Measurements from ENCODE around the gene TMEM212. TPM values are rescaled to one million over a fixed set of nuclear protein-coding genes. Genes with fewer than 3 reads are reported as not detected.
A peak's percentile ranks its signal among the peaks of the same experiment; 100 is the strongest.

TMEM212 gene
- total and polyA plus RNA-seq, 11 donors, result not detected

GRCh38 chr3:171847595-171848259, 4.6 kb downstream of the TMEM212 start:
- no peaks in the 10 kb centered on the region for H3K9me3 ChIP-seq
- no peak overlapping the region for H3K4me3 ChIP-seq
- H3K27ac ChIP-seq, result no peak overlapping the region
- no peaks in the 10 kb centered on the region for H3K36me3 ChIP-seq
- intact Hi-C loops (cut with DNase I), result loop anchor here in 1 of 10 donors (10.0 kb wide), 1 partner anchor 187 kb away; the partner anchor contains the start of gene FNDC3B
- peaks cover 0 to 28% (median 8%) of the 10 kb centered on the region in 12 donors for H3K4me1 ChIP-seq
- DNase-seq, result no peak
- TF ChIP-seq POLR2A (IDR thresholded peaks at IDR 0.05) (no peak), CTCF (IDR thresholded peaks at IDR 0.05) (no peak)
- no peaks in the 10 kb centered on the region for H3K27me3 ChIP-seq
- 56 to 84% (median 77%) methylated on average over 3 of the region's 3 CpGs for WGBS, 4 donors
- ATAC-seq, result no peak

DNA sequence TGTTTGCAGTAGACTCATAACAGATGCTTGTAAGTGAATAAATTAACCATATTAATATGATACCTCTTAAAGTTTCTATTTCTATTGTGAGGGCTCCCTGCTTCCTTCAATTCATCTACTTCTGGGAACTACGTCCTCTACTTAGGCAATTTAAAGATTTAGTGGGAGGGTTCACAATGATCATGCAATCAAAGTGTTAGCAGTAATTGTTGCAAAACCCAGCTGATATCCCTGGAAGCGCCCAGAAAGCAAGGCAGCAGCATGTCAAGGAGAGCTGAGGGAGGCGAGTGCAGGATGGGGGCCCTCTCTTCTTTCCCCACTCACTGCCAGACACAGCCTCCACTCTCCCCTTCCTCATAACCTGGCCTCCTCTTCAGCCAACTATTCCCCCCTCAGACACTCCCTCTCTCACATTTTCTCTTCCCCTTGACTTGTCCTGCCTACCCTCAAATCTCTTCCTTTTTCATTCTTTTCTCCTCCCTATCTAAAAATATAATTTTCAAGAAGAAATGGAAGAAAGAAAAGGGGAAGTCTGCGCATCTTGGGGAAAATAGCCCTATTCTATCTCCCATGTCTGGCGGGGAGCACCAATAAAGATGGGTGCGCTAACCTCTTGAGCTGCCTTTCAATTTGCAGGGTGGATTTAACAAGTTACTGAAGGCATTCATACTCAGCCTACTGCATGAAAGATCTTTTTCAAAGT, 6.6 kb downstream of the TMEM212 start:
- DNase-seq (no peak), ATAC-seq (no peak)
- Histone ChIP-seq H3K9me3 (peaks cover 0 to 12% (median 5%) of the 10 kb centered on the region in 12 donors), H3K36me3 (no peaks in the 10 kb centered on the region), H3K4me3 (no peak overlapping the region), H3K4me1 (peaks cover 0 to 22% (median 6%) of the 10 kb centered on the region in 12 donors), H3K27me3 (no peaks in the 10 kb centered on the region), H3K27ac (peak overlapping the region in 1 of 12 donors; percentile 13)
- intact Hi-C loops (cut with DNase I), result loop anchor here in 2 of 10 donors (5.0 to 10.0 kb wide), 2 partner anchors 163 to 185 kb away; partner anchors contain the start of gene FNDC3B (in 1 of the 2)
- no peak for TF ChIP-seq CTCF (IDR thresholded peaks at IDR 0.05)
- TF ChIP-seq POLR2A (IDR thresholded peaks at IDR 0.05), result no peak
- 85 to 90% (median 89%) methylated on average over 6 of the region's 6 CpGs for WGBS, 4 donors

DNA sequence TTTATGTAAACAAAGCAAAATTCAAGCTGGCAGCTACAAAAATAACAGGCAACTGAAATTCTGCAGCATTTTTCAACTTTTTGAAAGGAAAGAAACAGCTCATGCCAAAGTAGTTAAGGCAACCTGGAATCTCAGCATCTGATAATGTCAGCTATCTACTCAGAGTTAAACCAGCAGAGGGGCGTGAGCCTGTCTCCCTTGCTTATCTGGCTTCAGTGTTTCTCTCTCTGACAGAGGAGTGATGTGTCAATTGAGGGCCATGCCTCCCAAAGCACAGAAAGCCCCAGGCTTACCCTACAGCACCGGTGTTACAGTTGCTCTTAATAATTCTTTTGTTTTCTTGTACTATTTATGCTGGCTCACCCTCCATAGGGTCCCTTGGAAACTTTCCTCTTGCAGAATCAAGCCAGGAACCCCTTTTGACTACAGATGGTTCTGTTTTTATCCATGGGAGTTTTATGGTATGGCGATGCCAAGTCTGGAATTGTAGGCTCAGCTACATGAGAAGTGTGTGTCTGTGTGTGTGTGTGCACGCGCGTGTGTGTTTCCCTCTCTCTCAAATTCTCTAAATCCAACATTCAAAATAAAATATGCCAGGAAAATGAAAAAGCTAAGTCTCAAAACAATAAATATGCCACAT, 7.3 kb downstream of the TMEM212 start:
- intact Hi-C loops (cut with DNase I), result loop anchor here in 1 of 10 donors (5.0 kb wide), 1 partner anchor 162 kb away; no protein-coding TSS in a partner anchor
- no peak for ATAC-seq
- Histone ChIP-seq H3K27ac (no peak overlapping the region), H3K27me3 (no peaks in the 10 kb centered on the region), H3K36me3 (no peaks in the 10 kb centered on the region), H3K9me3 (peaks cover 0 to 18% (median 7%) of the 10 kb centered on the region in 12 donors), H3K4me3 (no peak overlapping the region), H3K4me1 (peaks cover 0 to 22% (median 6%) of the 10 kb centered on the region in 12 donors)
- WGBS, 4 donors, result 70 to 73% (median 72%) methylated on average over 6 of the region's 6 CpGs
- TF ChIP-seq POLR2A (IDR thresholded peaks at IDR 0.05) (no peak), CTCF (IDR thresholded peaks at IDR 0.05) (no peak)
- DNase-seq, result no peak

All from heart left ventricle (tissue), 16 donors.